ENCODE measurements around the gene GRPEL1. TPM values are rescaled to one million over a fixed set of nuclear protein-coding genes. Genes with fewer than 3 reads are reported as not detected.
A peak's percentile ranks its signal among the peaks of the same experiment; 100 is the strongest.

GRPEL1 gene
- polyA plus RNA-seq, 1 donor from 2014 or later: 28.5 TPM

- no peaks in the 10 kb centered on the region for H3K9me2 ChIP-seq (ENCODE audit: insufficient read depth, low read length)
- H4K20me1 ChIP-seq (ENCODE audit: insufficient read depth): no peaks in the 10 kb centered on the region
- H2AFZ ChIP-seq (ENCODE audit: low read depth, low read length): no peak overlapping the region
- peak overlapping the region; percentile 70 for H3K9ac ChIP-seq (ENCODE audit: low read length)
- H3K4me2 ChIP-seq (ENCODE audit: low read length): peak overlapping the region; percentile 68
- peak overlapping the region; percentile 62 for H3K27ac ChIP-seq (ENCODE audit: low read length)
- H3F3A ChIP-seq (ENCODE audit: insufficient read depth, low read length, poor library complexity, severe bottlenecking): no peaks in the 10 kb centered on the region
- TF ChIP-seq, protein P1, sequence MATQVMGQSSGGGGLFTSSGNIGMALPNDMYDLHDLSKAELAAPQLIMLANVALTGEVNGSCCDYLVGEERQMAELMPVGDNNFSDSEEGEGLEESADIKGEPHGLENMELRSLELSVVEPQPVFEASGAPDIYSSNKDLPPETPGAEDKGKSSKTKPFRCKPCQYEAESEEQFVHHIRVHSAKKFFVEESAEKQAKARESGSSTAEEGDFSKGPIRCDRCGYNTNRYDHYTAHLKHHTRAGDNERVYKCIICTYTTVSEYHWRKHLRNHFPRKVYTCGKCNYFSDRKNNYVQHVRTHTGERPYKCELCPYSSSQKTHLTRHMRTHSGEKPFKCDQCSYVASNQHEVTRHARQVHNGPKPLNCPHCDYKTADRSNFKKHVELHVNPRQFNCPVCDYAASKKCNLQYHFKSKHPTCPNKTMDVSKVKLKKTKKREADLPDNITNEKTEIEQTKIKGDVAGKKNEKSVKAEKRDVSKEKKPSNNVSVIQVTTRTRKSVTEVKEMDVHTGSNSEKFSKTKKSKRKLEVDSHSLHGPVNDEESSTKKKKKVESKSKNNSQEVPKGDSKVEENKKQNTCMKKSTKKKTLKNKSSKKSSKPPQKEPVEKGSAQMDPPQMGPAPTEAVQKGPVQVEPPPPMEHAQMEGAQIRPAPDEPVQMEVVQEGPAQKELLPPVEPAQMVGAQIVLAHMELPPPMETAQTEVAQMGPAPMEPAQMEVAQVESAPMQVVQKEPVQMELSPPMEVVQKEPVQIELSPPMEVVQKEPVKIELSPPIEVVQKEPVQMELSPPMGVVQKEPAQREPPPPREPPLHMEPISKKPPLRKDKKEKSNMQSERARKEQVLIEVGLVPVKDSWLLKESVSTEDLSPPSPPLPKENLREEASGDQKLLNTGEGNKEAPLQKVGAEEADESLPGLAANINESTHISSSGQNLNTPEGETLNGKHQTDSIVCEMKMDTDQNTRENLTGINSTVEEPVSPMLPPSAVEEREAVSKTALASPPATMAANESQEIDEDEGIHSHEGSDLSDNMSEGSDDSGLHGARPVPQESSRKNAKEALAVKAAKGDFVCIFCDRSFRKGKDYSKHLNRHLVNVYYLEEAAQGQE (IDR thresholded peaks at IDR 0.05; ENCODE audit: borderline replicate concordance): no peak
- TF ChIP-seq RAD21 (conservative IDR thresholded peaks at IDR 0.05) (no peak), SMC3 (conservative IDR thresholded peaks at IDR 0.05; ENCODE audit: poor library complexity) (no peak), EP300 (conservative IDR thresholded peaks at IDR 0.05; ENCODE audit: poor library complexity, severe bottlenecking) (no peak), POLR2AphosphoS5 (IDR thresholded peaks at IDR 0.05) (no peak), MXI1 (conservative IDR thresholded peaks at IDR 0.05; ENCODE audit: poor library complexity, severe bottlenecking) (no peak), EZH2 (IDR thresholded peaks at IDR 0.05; ENCODE audit: borderline replicate concordance, insufficient read depth, low read length, poor library complexity, severe bottlenecking) (no peak), TAF1 (IDR thresholded peaks at IDR 0.05; ENCODE audit: low read depth) (no peak), CTCF (IDR thresholded peaks at IDR 0.05; ENCODE audit: poor library complexity, severe bottlenecking) (no peak)
- no peaks in the 10 kb centered on the region for H3K27me3 ChIP-seq (ENCODE audit: insufficient read depth, low read depth, low read length)
- peaks cover 2% of the 10 kb centered on the region for H3K36me3 ChIP-seq (ENCODE audit: insufficient read depth, low read length)
- H3K9me3 ChIP-seq (ENCODE audit: low read length): no peaks in the 10 kb centered on the region
- H3K4me3 ChIP-seq (ENCODE audit: low read length): peak overlapping the region; percentile 98
- H3K79me2 ChIP-seq (replicated peaks; ENCODE audit: insufficient read depth, low read length): peaks cover 12% of the 10 kb centered on the region
Observed at GRCh38 chr4:7068883-7069282, 1.0 kb upstream of the GRPEL1 start.

- Histone ChIP-seq H4K20me1 (ENCODE audit: insufficient read depth) (no peaks in the 10 kb centered on the region), H3K27ac (ENCODE audit: low read length) (peak overlapping the region; percentile 62), H3F3A (ENCODE audit: insufficient read depth, low read length, poor library complexity, severe bottlenecking) (no peaks in the 10 kb centered on the region), H3K27me3 (ENCODE audit: insufficient read depth, low read depth, low read length) (no peaks in the 10 kb centered on the region), H3K36me3 (ENCODE audit: insufficient read depth, low read length) (peaks cover 6% of the 10 kb centered on the region), H3K4me2 (ENCODE audit: low read length) (peak overlapping the region; percentile 68), H3K4me3 (ENCODE audit: low read length) (peak overlapping the region; percentile 98), H3K79me2 (replicated peaks; ENCODE audit: insufficient read depth, low read length) (peaks cover 12% of the 10 kb centered on the region), H3K9ac (ENCODE audit: low read length) (peak overlapping the region; percentile 70), H3K9me3 (ENCODE audit: low read length) (no peaks in the 10 kb centered on the region), H3K9me2 (ENCODE audit: insufficient read depth, low read length) (no peaks in the 10 kb centered on the region), H2AFZ (ENCODE audit: low read depth, low read length) (peak overlapping the region; percentile 15)
- TF ChIP-seq CTCF (IDR thresholded peaks at IDR 0.05; ENCODE audit: poor library complexity, severe bottlenecking) (peak; percentile 52), EZH2 (IDR thresholded peaks at IDR 0.05; ENCODE audit: borderline replicate concordance, insufficient read depth, low read length, poor library complexity, severe bottlenecking) (no peak), MXI1 (conservative IDR thresholded peaks at IDR 0.05; ENCODE audit: poor library complexity, severe bottlenecking) (no peak), RAD21 (conservative IDR thresholded peaks at IDR 0.05) (peak; percentile 25), SMC3 (conservative IDR thresholded peaks at IDR 0.05; ENCODE audit: poor library complexity) (no peak), TAF1 (IDR thresholded peaks at IDR 0.05; ENCODE audit: low read depth) (peak; percentile 48), EP300 (conservative IDR thresholded peaks at IDR 0.05; ENCODE audit: poor library complexity, severe bottlenecking) (no peak), POLR2AphosphoS5 (IDR thresholded peaks at IDR 0.05) (no peak)
- TF ChIP-seq, protein P1 (IDR thresholded peaks at IDR 0.05; ENCODE audit: borderline replicate concordance): no peak
Observed at GRCh38 chr4:7068279-7068842, 497 bp upstream of the GRPEL1 start.

All from neural cell (in vitro differentiated cells).